ENCODE data around the gene LECT2. TPM values are rescaled to one million over a fixed set of nuclear protein-coding genes. Genes with fewer than 3 reads are reported as not detected.

LECT2 gene
- total RNA-seq, 1 donor from 2014 or later, result not detected

DNA sequence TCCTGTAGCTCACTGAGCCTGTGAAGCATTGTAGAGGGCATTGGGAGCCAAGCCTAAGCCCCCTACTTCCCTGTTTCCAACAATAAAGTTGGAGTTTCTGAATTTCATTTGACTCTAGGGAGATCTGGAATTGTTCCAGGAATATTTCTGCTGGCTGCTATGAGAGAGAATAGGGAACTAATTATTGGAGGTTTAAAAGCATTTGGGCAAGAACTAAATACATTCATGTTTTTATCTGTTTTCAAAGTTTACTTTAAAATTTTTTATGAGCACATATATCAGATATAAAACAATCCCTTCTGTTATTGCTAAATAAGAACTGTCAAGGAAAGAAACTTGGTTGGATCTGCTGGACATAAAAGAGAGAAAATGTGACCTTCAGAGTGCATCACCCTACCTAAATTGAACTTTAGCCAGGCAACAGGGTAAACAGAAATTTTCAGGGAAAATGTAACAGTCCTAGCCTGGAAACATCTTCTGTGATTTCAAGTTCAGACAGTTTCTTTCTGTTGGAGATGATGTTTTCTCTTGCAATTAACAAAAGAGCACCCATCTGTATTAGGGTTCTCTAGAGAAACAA, 19.3 kb upstream of the LECT2 start:
- no peaks in the 10 kb centered on the region for H3K27me3 ChIP-seq
- intact Hi-C loops (cut with DNase I), result no loop called here
- H3K27ac ChIP-seq, result no peak overlapping the region
- H3K9me3 ChIP-seq, result no peaks in the 10 kb centered on the region
- TF ChIP-seq, protein P1, sequence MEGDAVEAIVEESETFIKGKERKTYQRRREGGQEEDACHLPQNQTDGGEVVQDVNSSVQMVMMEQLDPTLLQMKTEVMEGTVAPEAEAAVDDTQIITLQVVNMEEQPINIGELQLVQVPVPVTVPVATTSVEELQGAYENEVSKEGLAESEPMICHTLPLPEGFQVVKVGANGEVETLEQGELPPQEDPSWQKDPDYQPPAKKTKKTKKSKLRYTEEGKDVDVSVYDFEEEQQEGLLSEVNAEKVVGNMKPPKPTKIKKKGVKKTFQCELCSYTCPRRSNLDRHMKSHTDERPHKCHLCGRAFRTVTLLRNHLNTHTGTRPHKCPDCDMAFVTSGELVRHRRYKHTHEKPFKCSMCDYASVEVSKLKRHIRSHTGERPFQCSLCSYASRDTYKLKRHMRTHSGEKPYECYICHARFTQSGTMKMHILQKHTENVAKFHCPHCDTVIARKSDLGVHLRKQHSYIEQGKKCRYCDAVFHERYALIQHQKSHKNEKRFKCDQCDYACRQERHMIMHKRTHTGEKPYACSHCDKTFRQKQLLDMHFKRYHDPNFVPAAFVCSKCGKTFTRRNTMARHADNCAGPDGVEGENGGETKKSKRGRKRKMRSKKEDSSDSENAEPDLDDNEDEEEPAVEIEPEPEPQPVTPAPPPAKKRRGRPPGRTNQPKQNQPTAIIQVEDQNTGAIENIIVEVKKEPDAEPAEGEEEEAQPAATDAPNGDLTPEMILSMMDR (IDR thresholded peaks at IDR 0.05), result no peak
- no peak overlapping the region for H3K4me3 ChIP-seq
- no peaks in the 10 kb centered on the region for H3K4me1 ChIP-seq
- H3K36me3 ChIP-seq, result no peaks in the 10 kb centered on the region
- no peak for DNase-seq (ENCODE audit: low spot score in 2 of 2)

DNA sequence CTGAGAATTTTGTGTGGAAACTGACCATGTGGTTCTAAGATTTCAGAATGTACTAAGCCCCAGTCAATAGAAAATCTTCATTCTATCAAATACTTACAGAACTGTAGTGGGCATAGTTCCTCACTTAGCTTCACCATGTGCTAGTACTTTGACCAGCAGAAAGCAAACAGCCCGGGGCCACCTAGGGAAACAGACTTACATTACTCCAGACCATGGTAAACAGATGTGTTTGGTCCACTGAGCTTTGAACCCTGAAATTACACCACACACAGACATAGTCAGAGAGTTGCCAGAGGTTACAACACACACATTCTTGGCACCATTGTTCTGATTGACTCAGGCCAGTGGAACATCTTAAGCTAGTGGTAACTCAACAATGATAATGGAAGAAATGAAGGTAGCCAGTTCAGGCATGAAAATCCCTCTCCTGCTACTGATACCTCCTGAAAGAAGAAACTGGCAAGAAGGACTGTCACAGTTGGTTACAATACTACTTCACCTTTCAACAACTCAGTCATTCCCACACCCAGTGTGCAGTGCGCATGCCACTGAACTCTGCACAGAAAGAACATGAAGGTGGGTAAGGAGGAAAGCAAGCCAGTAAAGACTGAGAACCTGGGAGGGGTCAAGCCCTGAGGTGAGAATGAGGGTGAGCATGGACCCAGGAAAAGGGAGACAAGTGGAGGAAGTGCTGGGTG, 18.7 kb upstream of the LECT2 start:
- no peaks in the 10 kb centered on the region for H3K9me3 ChIP-seq
- TF ChIP-seq, protein P1 (IDR thresholded peaks at IDR 0.05), result no peak
- no peak overlapping the region for H3K4me3 ChIP-seq
- no peak for DNase-seq (ENCODE audit: low spot score in 2 of 2)
- H3K36me3 ChIP-seq, result no peaks in the 10 kb centered on the region
- H3K27me3 ChIP-seq, result no peaks in the 10 kb centered on the region
- H3K4me1 ChIP-seq, result no peaks in the 10 kb centered on the region
- intact Hi-C loops (cut with DNase I), result no loop called here
- no peak overlapping the region for H3K27ac ChIP-seq

DNA sequence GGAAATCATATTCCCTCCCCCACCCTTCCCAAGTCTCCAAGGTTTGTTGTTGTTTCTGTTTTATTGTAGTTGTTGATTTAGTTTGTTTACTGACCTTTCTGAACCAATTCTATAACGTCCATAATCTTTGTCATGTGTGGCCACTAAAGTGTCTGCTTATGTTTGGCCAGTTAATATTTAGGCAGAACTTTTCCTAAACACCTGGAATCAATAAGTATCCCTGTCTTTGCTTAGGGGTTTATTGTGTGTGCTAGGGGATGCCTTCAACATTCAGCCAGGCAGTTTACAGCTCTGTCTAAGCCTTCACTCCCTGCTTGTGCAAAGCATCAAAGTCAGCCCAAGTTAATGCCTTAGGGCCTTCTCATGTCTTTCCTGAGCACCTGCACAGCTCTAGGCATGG, 16.9 kb upstream of the LECT2 start:
- no peak for DNase-seq (ENCODE audit: low spot score in 2 of 2)
- TF ChIP-seq, protein P1 (IDR thresholded peaks at IDR 0.05), result no peak
- no peak overlapping the region for H3K27ac ChIP-seq
- H3K4me3 ChIP-seq, result no peak overlapping the region
- H3K36me3 ChIP-seq, result no peaks in the 10 kb centered on the region
- H3K9me3 ChIP-seq, result no peaks in the 10 kb centered on the region
- intact Hi-C loops (cut with DNase I), result no loop called here
- H3K4me1 ChIP-seq, result no peaks in the 10 kb centered on the region
- H3K27me3 ChIP-seq, result no peaks in the 10 kb centered on the region

DNA sequence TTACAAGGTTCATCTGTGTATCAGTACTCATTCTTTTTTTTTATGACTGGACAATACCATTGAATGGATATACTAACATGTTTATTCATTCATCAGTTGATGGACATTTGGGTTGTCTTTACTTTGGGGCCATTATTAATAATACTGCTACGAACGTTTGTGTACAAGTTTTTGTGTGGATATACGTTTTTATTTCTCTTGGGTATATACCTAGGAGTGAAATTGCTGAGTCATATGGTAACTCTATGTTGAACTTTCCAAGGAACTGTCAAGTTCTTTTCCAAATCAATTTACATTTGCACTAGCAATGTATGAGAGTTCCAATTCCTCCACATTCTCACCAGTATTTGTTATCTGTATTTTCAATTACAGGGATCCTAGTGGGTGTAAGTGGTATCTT, 12.0 kb upstream of the LECT2 start:
- Histone ChIP-seq H3K27me3 (no peaks in the 10 kb centered on the region), H3K4me1 (no peaks in the 10 kb centered on the region), H3K4me3 (no peak overlapping the region), H3K36me3 (no peaks in the 10 kb centered on the region), H3K9me3 (no peaks in the 10 kb centered on the region), H3K27ac (no peak overlapping the region)
- intact Hi-C loops (cut with DNase I), result no loop called here
- TF ChIP-seq, protein P1 (IDR thresholded peaks at IDR 0.05), result no peak
- DNase-seq (ENCODE audit: low spot score in 2 of 2), result no peak

DNA sequence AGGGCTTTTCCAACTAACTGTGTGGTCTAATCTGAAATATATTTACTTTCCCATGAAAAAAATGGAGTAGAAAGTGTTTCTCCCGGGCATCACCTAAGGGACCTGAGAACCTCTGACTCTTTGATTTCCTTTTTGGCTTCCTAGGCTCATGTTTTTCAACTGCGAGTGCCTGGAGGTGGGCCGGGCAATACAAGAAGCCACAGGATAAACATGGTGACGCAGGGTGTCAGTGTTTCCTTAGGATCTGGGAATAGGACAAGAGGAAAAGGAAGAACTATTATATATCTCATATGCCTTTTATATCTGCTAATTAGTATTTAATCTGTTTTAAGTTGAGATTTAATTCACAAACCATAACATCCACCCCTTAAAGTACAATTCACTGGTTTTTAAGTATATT, 11.4 kb upstream of the LECT2 start:
- Histone ChIP-seq H3K4me3 (no peak overlapping the region), H3K9me3 (no peaks in the 10 kb centered on the region), H3K27ac (no peak overlapping the region), H3K4me1 (no peaks in the 10 kb centered on the region), H3K36me3 (no peaks in the 10 kb centered on the region), H3K27me3 (no peaks in the 10 kb centered on the region)
- no peak for DNase-seq (ENCODE audit: low spot score in 2 of 2)
- TF ChIP-seq, protein P1 (IDR thresholded peaks at IDR 0.05), result no peak
- intact Hi-C loops (cut with DNase I), result no loop called here
